OCI-LY3 (cell line): ENCODE data around the gene INS.

Experiments used
- CTCF ChIP-seq: fragments of 200-600, 300-600 bp; sonication (generic); IDR thresholded peaks from 2 replicates; pipeline ENCODE4 v1.5.1; 2014; ENCODE audit warnings: antibody characterized with exemption, low read length, low read depth
- EZH2phosphoT487 ChIP-seq: fragments of 200-600 bp; shearing (Covaris generic); IDR thresholded peaks from 2 replicates; pipeline ENCODE4 v1.6.1; 2018; ENCODE audit warnings: antibody characterized with exemption, mixed run types, low read depth

DNA sequence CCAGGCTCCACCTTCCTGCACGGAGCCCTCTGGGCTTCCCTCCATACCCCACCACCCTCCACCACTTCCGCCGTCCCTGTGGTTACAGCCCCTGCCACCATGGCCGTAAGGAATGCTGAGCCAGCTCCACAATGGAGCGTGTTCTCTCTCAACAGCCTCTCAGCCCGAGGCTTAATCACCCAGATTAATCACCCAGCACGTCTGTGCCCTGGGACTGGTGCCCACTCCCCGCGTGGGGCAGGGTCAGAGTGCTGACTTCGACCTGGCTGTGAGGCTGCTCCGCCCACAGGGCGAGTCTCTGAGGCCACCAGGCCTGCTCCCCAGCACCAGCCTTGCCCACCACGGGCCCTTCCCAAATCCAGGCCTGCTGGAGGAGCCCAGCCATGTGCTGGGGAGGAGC is 14.7 kb upstream of the INS start:
- no peak for TF ChIP-seq CTCF
- TF ChIP-seq EZH2phosphoT487: no peak
